ENCODE data around the gene RAPGEF6.
A peak's percentile ranks its signal among the peaks of the same experiment; 100 is the strongest.
"Not testable (repeated sequence)": the region's sequence is repeated elsewhere in the genome, so short reads cannot be mapped to it uniquely, and the experiment has no call there.

Gene RAPGEF6, protein sequence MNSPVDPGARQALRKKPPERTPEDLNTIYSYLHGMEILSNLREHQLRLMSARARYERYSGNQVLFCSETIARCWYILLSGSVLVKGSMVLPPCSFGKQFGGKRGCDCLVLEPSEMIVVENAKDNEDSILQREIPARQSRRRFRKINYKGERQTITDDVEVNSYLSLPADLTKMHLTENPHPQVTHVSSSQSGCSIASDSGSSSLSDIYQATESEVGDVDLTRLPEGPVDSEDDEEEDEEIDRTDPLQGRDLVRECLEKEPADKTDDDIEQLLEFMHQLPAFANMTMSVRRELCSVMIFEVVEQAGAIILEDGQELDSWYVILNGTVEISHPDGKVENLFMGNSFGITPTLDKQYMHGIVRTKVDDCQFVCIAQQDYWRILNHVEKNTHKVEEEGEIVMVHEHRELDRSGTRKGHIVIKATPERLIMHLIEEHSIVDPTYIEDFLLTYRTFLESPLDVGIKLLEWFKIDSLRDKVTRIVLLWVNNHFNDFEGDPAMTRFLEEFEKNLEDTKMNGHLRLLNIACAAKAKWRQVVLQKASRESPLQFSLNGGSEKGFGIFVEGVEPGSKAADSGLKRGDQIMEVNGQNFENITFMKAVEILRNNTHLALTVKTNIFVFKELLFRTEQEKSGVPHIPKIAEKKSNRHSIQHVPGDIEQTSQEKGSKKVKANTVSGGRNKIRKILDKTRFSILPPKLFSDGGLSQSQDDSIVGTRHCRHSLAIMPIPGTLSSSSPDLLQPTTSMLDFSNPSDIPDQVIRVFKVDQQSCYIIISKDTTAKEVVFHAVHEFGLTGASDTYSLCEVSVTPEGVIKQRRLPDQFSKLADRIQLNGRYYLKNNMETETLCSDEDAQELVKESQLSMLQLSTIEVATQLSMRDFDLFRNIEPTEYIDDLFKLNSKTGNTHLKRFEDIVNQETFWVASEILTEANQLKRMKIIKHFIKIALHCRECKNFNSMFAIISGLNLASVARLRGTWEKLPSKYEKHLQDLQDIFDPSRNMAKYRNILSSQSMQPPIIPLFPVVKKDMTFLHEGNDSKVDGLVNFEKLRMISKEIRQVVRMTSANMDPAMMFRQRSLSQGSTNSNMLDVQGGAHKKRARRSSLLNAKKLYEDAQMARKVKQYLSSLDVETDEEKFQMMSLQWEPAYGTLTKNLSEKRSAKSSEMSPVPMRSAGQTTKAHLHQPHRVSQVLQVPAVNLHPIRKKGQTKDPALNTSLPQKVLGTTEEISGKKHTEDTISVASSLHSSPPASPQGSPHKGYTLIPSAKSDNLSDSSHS (N-terminal part only)

GRCh38 chr5:131634996-131635683, at the start of gene RAPGEF6:
TSS of gene RAPGEF6 (minus strand) at chr5:131635229. CDS start at chr5:131635030, 199 bp downstream.
- peak; percentile 100 for DNase-seq

GRCh38 chr5:131684595-131684994, 49.6 kb upstream of the RAPGEF6 start:
- no peak for DNase-seq

DNA sequence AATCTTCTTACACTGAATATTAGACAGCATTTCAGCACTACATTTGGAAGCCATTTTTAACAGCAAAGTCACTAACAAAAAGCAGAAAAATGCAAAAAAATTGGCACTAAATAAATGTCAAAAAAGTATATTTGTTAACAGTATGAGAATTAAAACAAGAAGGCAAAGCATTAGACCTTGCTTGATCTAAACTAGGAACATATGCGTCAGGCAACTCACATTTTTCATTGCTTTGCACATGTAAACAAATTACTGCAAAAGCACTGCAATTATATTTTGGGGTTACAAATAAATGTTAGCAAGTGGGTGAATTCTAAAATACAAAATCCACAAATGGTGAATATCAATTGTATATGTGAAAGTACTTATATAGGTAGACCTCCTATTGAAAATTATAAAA, 49.0 kb upstream of the RAPGEF6 start:
- DNase-seq: no peak

- no peak for DNase-seq
Measured at GRCh38 chr5:131682826-131683225, 47.8 kb upstream of the RAPGEF6 start.

GRCh38 chr5:131682175-131682574, 47.1 kb upstream of the RAPGEF6 start:
- no peak for DNase-seq

GRCh38 chr5:131679911-131680310, 44.9 kb upstream of the RAPGEF6 start:
- no peak for DNase-seq

DNA sequence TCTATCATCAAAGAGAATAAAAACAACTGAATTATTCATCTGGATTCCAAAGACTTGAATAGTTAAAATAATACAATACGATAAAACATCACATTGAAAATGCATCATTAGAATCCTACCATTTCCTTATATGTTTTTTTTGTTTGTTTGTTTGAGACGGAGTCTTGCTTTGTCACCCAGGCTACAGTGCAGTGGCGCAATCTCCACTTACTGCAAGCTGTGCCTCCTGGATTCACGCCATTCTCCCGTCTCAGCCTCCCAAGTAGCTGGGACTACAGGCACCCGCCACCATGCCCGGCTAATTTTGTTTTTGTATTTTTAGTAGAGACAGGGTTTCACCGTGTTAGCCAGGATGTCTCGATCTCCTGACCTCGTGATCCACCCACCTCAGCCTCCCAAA, 43.2 kb upstream of the RAPGEF6 start:
- DNase-seq: not testable (repeated sequence)

- no peak for DNase-seq
Measured at GRCh38 chr5:131677115-131677514, 42.1 kb upstream of the RAPGEF6 start.

- no peak for DNase-seq
Measured at GRCh38 chr5:131672776-131673175, 37.7 kb upstream of the RAPGEF6 start.

DNA sequence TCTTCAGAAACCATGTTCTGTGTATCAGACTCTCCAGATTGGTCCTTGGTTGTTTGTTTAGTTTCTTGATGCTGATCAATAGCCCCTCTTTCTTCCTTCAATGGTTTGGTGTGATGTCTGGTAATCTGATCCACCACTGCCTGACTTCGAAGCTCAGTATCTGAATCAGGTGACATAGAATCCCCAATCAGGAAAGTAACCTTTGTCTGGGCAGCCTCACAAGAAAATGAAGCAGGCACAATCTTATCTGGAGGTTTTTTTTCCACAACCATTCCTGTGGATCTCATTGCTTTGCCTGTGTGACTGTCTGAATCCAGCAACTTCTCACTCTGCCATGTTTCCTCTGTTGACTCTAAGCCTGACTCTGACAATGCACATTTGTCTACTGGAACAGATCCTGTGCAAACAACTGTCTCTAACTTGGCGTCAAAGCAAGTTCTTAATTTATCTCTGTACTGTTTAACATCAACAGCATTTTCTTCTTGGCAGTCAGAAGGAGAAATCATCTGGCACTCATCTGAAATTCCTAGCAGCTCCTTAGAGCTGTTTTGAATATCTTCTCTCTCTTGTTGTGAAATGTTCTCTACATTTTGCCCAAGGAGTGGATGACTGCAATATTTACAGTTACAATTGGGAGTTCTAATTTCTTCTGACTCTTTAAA, 37.1 kb upstream of the RAPGEF6 start:
- DNase-seq: no peak

DNA sequence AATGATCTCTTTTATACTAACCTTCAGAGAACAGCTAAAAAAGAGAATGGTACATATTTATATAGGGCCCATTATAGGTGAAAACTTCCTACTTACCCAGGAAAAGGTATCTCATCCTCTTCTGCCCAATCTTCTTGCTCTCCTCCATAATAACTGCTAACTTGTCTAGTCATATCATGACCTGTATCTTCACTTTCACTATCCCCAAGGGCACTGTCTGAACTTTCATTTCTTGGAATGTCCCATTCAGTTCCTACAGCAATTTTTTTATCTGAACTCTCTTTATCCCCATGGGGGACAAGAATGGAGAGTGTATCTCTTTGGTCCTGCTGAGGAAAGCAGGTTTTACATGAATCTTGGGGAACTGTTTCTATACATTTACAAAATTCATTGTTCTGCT, 36.4 kb upstream of the RAPGEF6 start:
- DNase-seq: no peak

GRCh38 chr5:131664929-131665328, 29.9 kb upstream of the RAPGEF6 start:
- no peak for DNase-seq

- no peak for DNase-seq
Measured at GRCh38 chr5:131661933-131662332, 26.9 kb upstream of the RAPGEF6 start.

DNA sequence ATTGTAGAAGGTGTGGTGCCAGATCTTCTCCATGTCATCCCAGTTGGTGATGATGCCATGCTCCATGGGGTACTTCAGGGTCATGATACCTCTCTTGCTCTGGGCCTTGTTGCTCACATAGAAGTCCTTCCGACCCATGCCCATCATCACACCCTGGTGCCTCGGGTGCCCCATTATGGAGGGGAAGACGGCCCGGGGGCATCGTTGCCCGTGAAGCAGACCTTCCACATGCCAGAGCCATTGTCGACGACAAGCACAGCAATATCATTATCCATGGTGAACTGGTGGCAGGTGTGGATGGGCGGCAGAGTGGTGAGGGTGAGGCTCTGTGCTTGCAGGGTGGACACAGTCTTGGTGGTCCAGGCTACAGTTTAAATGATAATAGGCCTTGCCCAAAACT, 24.8 kb upstream of the RAPGEF6 start:
- no peak for DNase-seq

DNA sequence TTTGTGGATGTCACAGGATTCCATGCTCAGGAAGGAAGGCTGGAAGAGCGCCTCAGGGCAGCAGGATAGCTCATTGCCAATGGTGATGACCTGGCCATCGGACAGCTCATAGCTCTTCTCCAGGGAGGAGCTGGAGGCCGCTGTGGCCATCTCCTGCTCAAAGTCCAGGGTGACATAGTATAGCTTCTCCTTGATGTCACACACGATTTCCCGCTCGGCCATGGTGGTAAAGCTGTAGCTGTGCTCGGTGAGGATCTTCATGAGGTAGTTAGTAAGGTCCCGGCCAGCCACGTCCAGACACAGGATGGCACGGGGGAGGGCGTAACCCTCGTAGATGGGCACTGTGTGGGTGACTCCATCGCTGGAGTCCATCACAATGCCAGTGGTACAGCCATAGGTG, 24.3 kb upstream of the RAPGEF6 start:
- no peak for DNase-seq

GRCh38 chr5:131654776-131655175, 19.7 kb upstream of the RAPGEF6 start:
- DNase-seq: no peak

DNA sequence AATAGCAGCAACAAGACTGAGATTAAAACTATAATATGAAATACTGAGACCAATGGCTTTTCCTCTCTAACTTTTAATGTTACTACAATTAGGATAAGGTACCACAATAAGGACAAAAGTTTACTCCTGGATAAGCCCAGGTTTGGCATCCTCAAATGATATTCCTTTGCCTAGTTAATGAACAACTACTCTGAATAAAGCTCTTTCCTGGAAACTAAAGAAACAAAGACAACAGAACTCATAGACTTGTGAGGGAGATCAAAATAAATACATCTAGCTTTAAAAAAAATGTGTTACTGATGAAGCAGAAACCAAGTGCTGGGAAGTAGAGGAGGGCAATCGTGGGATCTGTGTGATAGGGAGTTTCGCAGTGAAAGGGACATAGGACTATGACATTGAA, 19.3 kb upstream of the RAPGEF6 start:
- DNase-seq: no peak

- no peak for DNase-seq
Measured at GRCh38 chr5:131649161-131649560, 14.1 kb upstream of the RAPGEF6 start.

- no peak for DNase-seq
Measured at GRCh38 chr5:131647048-131647769, 12.2 kb upstream of the RAPGEF6 start.

GRCh38 chr5:131644822-131645221, 9.8 kb upstream of the RAPGEF6 start:
- DNase-seq: no peak

GRCh38 chr5:131644370-131644769, 9.3 kb upstream of the RAPGEF6 start:
- no peak for DNase-seq
